ENCODE measurements around the gene ZBTB22. TPM values are rescaled to one million over a fixed set of nuclear protein-coding genes. Genes with fewer than 3 reads are reported as not detected.

Gene ZBTB22
- total RNA-seq, 1 experiment from 2014 or later: 11.7 TPM

DNA sequence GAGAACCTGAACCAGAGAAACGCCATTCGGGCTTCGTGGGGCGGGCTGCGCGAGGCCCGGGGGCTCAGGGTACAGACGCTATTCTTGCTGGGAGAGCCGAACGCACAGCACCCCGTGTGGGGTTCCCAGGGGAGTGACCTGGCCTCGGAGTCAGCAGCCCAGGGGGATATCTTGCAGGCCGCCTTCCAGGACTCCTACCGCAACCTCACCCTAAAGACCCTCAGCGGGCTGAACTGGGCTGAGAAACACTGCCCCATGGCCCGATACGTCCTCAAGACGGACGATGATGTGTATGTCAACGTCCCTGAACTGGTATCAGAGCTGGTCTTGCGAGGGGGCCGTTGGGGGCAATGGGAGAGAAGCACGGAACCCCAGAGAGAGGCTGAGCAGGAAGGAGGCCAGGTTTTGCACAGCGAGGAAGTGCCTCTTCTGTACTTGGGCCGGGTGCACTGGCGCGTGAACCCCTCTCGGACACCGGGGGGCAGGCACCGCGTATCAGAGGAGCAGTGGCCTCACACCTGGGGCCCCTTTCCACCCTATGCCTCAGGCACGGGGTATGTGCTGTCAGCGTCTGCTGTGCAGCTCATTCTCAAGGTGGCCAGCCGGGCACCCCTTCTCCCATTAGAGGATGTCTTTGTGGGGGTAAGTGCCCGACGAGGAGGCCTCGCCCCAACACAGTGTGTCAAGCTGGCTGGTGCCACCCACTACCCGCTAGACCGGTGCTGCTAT lies 39.7 kb downstream of the ZBTB22 start:
- H3K36me3 ChIP-seq (ENCODE audit: control insufficient read depth in 1 of 2, insufficient read depth in 2 of 2, low read length in 2 of 2): peaks cover 28 to 52% of the 10 kb centered on the region in 2 experiments
- no peak for DNase-seq (ENCODE audit: low read depth, low spot score)
- RAD21 ChIA-PET (ENCODE audit: low non-redundant PET in 1 of 2, low total read pairs in 2 of 2, uncharacterized antibody in 2 of 2, unreplicated experiment in 2 of 2): no interaction called here
- no peaks in the 10 kb centered on the region for H3K27me3 ChIP-seq (ENCODE audit: insufficient read depth, low read length)
- no peaks in the 10 kb centered on the region for H3K9me2 ChIP-seq (ENCODE audit: insufficient read depth)
- POLR2A ChIA-PET: interaction anchor here (0.8 to 2.4 kb wide), 9 partner anchors 11 to 132 kb away, joined by 3 to 12 read pairs (median 6); partner anchors contain the start of genes PFDN6, RGL2 and WDR46
- CTCF ChIA-PET: interaction anchor here (1.2 to 1.8 kb wide), 6 partner anchors 11 to 148 kb away, joined by 3 to 9 read pairs (median 6); partner anchors contain the start of genes PFDN6, RGL2, WDR46 and ZBTB22
- peak overlapping the region; percentile 98 for H3K9ac ChIP-seq (ENCODE audit: low read length)
- H3K9me3 ChIP-seq (ENCODE audit: control insufficient read depth in 1 of 2, insufficient read depth in 1 of 2, low read depth in 1 of 2, low read length in 2 of 2): no peaks in the 10 kb centered on the region
- H2AFZ ChIP-seq (ENCODE audit: low read depth, low read length, poor library complexity, severe bottlenecking): no peak overlapping the region
- H3K4me2 ChIP-seq (ENCODE audit: low read length): peak overlapping the region; percentile 86
- ATAC-seq: peak; percentile 9; the same call in 1 of the 2 replicates
- no peak overlapping the region for H3K4me3 ChIP-seq (replicated peaks in 1 of 2; ENCODE audit: low read depth in 1 of 2, low read length in 2 of 2)
- H3K4me1 ChIP-seq (ENCODE audit: control insufficient read depth in 1 of 2, insufficient read depth in 2 of 2, low read length in 2 of 2): peaks cover 43 to 67% of the 10 kb centered on the region in 2 experiments
- BruUV-seq (replicated peaks): no TSS peak
- peak overlapping the region; percentile 82 for H3K27ac ChIP-seq (ENCODE audit: low read depth, low read length)
- H3K79me2 ChIP-seq (ENCODE audit: insufficient read depth, low read length): peaks cover 34% of the 10 kb centered on the region
- peaks cover 22% of the 10 kb centered on the region for H4K20me1 ChIP-seq (ENCODE audit: insufficient read depth)
- TF ChIP-seq, protein P1, sequence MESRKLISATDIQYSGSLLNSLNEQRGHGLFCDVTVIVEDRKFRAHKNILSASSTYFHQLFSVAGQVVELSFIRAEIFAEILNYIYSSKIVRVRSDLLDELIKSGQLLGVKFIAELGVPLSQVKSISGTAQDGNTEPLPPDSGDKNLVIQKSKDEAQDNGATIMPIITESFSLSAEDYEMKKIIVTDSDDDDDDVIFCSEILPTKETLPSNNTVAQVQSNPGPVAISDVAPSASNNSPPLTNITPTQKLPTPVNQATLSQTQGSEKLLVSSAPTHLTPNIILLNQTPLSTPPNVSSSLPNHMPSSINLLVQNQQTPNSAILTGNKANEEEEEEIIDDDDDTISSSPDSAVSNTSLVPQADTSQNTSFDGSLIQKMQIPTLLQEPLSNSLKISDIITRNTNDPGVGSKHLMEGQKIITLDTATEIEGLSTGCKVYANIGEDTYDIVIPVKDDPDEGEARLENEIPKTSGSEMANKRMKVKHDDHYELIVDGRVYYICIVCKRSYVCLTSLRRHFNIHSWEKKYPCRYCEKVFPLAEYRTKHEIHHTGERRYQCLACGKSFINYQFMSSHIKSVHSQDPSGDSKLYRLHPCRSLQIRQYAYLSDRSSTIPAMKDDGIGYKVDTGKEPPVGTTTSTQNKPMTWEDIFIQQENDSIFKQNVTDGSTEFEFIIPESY (IDR thresholded peaks at IDR 0.05; ENCODE audit: extremely low read depth, insufficient replicate concordance, low read length): no peak
- TF ChIP-seq, protein P2, sequence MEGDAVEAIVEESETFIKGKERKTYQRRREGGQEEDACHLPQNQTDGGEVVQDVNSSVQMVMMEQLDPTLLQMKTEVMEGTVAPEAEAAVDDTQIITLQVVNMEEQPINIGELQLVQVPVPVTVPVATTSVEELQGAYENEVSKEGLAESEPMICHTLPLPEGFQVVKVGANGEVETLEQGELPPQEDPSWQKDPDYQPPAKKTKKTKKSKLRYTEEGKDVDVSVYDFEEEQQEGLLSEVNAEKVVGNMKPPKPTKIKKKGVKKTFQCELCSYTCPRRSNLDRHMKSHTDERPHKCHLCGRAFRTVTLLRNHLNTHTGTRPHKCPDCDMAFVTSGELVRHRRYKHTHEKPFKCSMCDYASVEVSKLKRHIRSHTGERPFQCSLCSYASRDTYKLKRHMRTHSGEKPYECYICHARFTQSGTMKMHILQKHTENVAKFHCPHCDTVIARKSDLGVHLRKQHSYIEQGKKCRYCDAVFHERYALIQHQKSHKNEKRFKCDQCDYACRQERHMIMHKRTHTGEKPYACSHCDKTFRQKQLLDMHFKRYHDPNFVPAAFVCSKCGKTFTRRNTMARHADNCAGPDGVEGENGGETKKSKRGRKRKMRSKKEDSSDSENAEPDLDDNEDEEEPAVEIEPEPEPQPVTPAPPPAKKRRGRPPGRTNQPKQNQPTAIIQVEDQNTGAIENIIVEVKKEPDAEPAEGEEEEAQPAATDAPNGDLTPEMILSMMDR (IDR thresholded peaks at IDR 0.05 in 2 of 3, conservative IDR thresholded peaks at IDR 0.05 in 1 of 3; ENCODE audit: borderline replicate concordance in 1 of 3, insufficient read depth in 1 of 3, low read depth in 2 of 3, low read length in 2 of 3): peak in 1 of 3 experiments; percentile 26; a peak in 1 of 6 replicates
- intact Hi-C loops (cut with micrococcal nuclease): loop anchor here (1.0 kb wide), 1 partner anchor 67 kb away; no protein-coding TSS in a partner anchor
